GM23338 (cell line): Measurements from ENCODE around the gene OCA2. TPM values are rescaled to one million over a fixed set of nuclear protein-coding genes. Genes with fewer than 3 reads are reported as not detected.

ENCODE experiments used
- ATAC-seq: fragments of 200-7000 bp; cut with Tn5 transposase; 3 replicates; pipeline ENCODE4 v1.9.1; 2020
- DNase-seq: peaks from one replicate; pipeline ENCODE4 v3.0.0-alpha.2; 2015; ENCODE audit warnings: low spot score
- H2AFZ ChIP-seq: fragments of 200-600 bp; sonication (generic); 2 replicates; pipeline ENCODE4 v1.8.0; 2016; ENCODE audit warnings: antibody characterized with exemption, mild to moderate bottlenecking, moderate library complexity
- H3F3A ChIP-seq: fragments of 200-600 bp; sonication (generic); replicated peaks from 2 replicates; pipeline ENCODE4 v1.8.0; 2017; ENCODE audit warnings: antibody characterized with exemption, mixed run types, low read depth
- H3K27ac ChIP-seq: fragments of 200-600 bp; sonication (generic); 2 replicates; pipeline ENCODE4 v1.6.1; 2016; ENCODE audit warnings: low read depth
- H3K27me3 ChIP-seq: fragments of 200-600 bp; sonication (generic); 2 replicates; pipeline ENCODE4 v1.8.0; 2016; ENCODE audit warnings: mild to moderate bottlenecking, mixed run types, moderate library complexity; ENCODE audit not compliant: insufficient read depth
- H3K36me3 ChIP-seq: fragments of 200-600 bp; sonication (generic); 2 replicates; pipeline ENCODE4 v1.8.0; 2016; ENCODE audit warnings: mild to moderate bottlenecking; ENCODE audit not compliant: insufficient read depth
- H3K4me1 ChIP-seq: fragments of 200-600 bp; sonication (generic); 2 replicates; pipeline ENCODE4 v1.8.0; 2016; ENCODE audit warnings: mild to moderate bottlenecking, moderate library complexity; ENCODE audit not compliant: insufficient read depth
- H3K4me2 ChIP-seq: fragments of 200-600 bp; sonication (generic); 2 replicates; pipeline ENCODE4 v1.7.1; 2017; ENCODE audit warnings: mixed run types
- H3K4me3 ChIP-seq: fragments of 200-600 bp; sonication (generic); 2 replicates; pipeline ENCODE4 v1.6.1; 2016; ENCODE audit warnings: mixed run types
- H3K79me2 ChIP-seq: fragments of 200-600 bp; sonication (generic); replicated peaks from 2 replicates; pipeline ENCODE4 v1.8.0; 2017; ENCODE audit warnings: mild to moderate bottlenecking; ENCODE audit not compliant: insufficient read depth
- H3K9me2 ChIP-seq: fragments of 200-600 bp; sonication (generic); 2 replicates; pipeline ENCODE4 v1.8.0; 2017; ENCODE audit not compliant: insufficient read depth
- H4K20me1 ChIP-seq: fragments of 200-600 bp; sonication (generic); replicated peaks from 2 replicates; pipeline ENCODE4 v1.8.0; 2017; ENCODE audit warnings: mild to moderate bottlenecking; ENCODE audit not compliant: insufficient read depth
- H3K27ac Mint-ChIP-seq: 2 replicates; pipeline ENCODE4 v1.8.0; 2020; ENCODE audit warnings: inconsistent platforms, mild to moderate bottlenecking, moderate library complexity, mixed read lengths
- H3K27me3 Mint-ChIP-seq: 3 replicates; pipeline ENCODE4 v1.8.0; 2022; ENCODE audit warnings: low read depth, mild to moderate bottlenecking, moderate library complexity, mixed read lengths, inconsistent platforms; ENCODE audit not compliant: insufficient read depth, poor library complexity
- H3K36me3 Mint-ChIP-seq: 3 replicates; pipeline ENCODE4 v1.8.0; 2021; ENCODE audit warnings: low read depth, mild to moderate bottlenecking, inconsistent platforms, moderate library complexity, mixed read lengths
- H3K4me1 Mint-ChIP-seq: 3 replicates; pipeline ENCODE4 v1.8.0; 2020; ENCODE audit warnings: mild to moderate bottlenecking, inconsistent platforms, mixed read lengths
- H3K4me3 Mint-ChIP-seq: 3 replicates; pipeline ENCODE4 v1.8.0; 2021; ENCODE audit warnings: moderate library complexity, mild to moderate bottlenecking, inconsistent platforms, mixed read lengths
- H3K9me3 Mint-ChIP-seq: 3 replicates; pipeline ENCODE4 v1.8.0; 2020; ENCODE audit warnings: moderate library complexity, mild to moderate bottlenecking, inconsistent platforms, mixed read lengths
- EZH2 ChIP-seq: fragments of 200-600 bp; sonication (generic); IDR thresholded peaks from one replicate; pipeline ENCODE4 v1.8.0; 2017; ENCODE audit warnings: antibody characterized with exemption, mild to moderate bottlenecking, low read depth; ENCODE audit not compliant: unreplicated experiment
- NANOG ChIP-seq: IDR thresholded peaks from 2 replicates; pipeline ENCODE4 v1.6.1; 2016; ENCODE audit warnings: antibody characterized with exemption, borderline replicate concordance
- POLR2AphosphoS5 ChIP-seq: IDR thresholded peaks from 2 replicates; pipeline ENCODE4 v1.6.1; 2016; ENCODE audit warnings: antibody characterized with exemption, low read depth
- STAT1 ChIP-seq: IDR thresholded peaks from one replicate; pipeline ENCODE4 v1.6.1; 2016; ENCODE audit warnings: antibody characterized with exemption; ENCODE audit not compliant: unreplicated experiment
- ZNF114 ChIP-seq: fragments of 250-450 bp; sonication (Bioruptor Pico); IDR thresholded peaks from 2 replicates; pipeline ENCODE4 v1.5.0; 2020; ENCODE audit warnings: mild to moderate bottlenecking, moderate library complexity
- polyA plus RNA-seq: library from polyadenylated mRNA; unstranded; fragments of >200 nt; fragmentation: Nextera tagmentation; extraction: Ambion mirVana; gene quantifications from 2 replicates; pipeline ENCODE4 v1.2.1, GENCODE V29; 2016
- total RNA-seq: library from RNA; depleted of rRNA; stranded (reverse); fragments of >200 nt; shearing (Covaris generic); gene quantifications from 2 replicates; pipeline ENCODE4 v1.2.3, GENCODE V29; 2014
- TF ChIP-seq, protein P1 (sequence below): fragments of 250-450 bp; sonication (Bioruptor Pico); IDR thresholded peaks from 2 replicates; pipeline ENCODE4 v1.5.0; 2020; ENCODE audit warnings: mild to moderate bottlenecking, moderate library complexity

Gene OCA2
- total and polyA plus RNA-seq, 2 experiments from 2014 or later, result 0.40 to 0.69 TPM

DNA sequence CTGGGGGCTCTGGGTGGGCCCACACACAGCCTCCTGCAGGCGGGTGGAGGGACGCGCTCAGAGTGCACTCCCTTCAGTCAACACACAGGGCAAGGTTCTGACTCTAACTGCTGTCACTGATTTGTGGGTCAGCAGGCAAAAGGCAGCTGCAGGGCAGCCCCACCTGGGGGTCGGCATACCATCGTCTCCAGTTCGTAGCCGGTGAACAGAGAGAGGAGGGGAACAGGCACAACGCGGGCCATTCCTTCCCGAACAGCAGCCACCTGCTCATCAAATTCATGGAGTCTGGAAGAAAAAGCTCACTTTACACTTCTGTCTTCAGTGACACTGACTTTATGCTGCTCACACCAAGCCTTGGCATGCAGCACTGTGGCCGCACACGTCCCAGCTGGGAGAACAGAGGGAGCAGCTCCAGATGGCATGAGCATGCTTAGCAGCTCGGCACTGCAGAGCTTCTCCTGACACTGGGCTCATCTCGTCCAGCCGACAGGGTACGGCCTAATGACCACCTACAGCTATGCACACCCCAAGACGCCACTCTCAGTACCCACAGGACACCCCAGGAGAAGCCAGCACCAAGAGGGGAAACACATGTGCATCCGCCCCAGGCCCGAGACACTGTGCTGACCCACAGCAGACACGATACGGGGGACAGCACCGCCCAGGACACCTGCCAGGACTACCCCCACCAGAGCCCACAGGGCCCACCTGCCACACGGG is 14.4 kb upstream of the OCA2 start:
- Histone ChIP-seq H3K79me2 (no peaks in the 10 kb centered on the region), H4K20me1 (no peaks in the 10 kb centered on the region), H3K27me3 (peaks cover 4% of the 10 kb centered on the region; the same call in 1 of the 2 replicates), H3K4me2 (no peak overlapping the region), H3F3A (no peaks in the 10 kb centered on the region), H3K4me1 (no peaks in the 10 kb centered on the region), H3K36me3 (peaks cover 8% of the 10 kb centered on the region; the same call in 1 of the 2 replicates), H3K27ac (no peak overlapping the region), H3K4me3 (no peak overlapping the region), H2AFZ (no peak overlapping the region), H3K9me2 (no peaks in the 10 kb centered on the region)
- Mint-ChIP-seq H3K27me3 (peaks cover 17% of the 10 kb centered on the region), H3K4me1 (no peaks in the 10 kb centered on the region), H3K9me3 (no peaks in the 10 kb centered on the region), H3K4me3 (no peak overlapping the region), H3K36me3 (peaks cover 64% of the 10 kb centered on the region), H3K27ac (no peak overlapping the region)
- TF ChIP-seq POLR2AphosphoS5, result no peak
- no peak for TF ChIP-seq ZNF114 (CRISPR knock-in tag)
- no peak for TF ChIP-seq EZH2
- TF ChIP-seq STAT1, result no peak
- TF ChIP-seq, protein P1, sequence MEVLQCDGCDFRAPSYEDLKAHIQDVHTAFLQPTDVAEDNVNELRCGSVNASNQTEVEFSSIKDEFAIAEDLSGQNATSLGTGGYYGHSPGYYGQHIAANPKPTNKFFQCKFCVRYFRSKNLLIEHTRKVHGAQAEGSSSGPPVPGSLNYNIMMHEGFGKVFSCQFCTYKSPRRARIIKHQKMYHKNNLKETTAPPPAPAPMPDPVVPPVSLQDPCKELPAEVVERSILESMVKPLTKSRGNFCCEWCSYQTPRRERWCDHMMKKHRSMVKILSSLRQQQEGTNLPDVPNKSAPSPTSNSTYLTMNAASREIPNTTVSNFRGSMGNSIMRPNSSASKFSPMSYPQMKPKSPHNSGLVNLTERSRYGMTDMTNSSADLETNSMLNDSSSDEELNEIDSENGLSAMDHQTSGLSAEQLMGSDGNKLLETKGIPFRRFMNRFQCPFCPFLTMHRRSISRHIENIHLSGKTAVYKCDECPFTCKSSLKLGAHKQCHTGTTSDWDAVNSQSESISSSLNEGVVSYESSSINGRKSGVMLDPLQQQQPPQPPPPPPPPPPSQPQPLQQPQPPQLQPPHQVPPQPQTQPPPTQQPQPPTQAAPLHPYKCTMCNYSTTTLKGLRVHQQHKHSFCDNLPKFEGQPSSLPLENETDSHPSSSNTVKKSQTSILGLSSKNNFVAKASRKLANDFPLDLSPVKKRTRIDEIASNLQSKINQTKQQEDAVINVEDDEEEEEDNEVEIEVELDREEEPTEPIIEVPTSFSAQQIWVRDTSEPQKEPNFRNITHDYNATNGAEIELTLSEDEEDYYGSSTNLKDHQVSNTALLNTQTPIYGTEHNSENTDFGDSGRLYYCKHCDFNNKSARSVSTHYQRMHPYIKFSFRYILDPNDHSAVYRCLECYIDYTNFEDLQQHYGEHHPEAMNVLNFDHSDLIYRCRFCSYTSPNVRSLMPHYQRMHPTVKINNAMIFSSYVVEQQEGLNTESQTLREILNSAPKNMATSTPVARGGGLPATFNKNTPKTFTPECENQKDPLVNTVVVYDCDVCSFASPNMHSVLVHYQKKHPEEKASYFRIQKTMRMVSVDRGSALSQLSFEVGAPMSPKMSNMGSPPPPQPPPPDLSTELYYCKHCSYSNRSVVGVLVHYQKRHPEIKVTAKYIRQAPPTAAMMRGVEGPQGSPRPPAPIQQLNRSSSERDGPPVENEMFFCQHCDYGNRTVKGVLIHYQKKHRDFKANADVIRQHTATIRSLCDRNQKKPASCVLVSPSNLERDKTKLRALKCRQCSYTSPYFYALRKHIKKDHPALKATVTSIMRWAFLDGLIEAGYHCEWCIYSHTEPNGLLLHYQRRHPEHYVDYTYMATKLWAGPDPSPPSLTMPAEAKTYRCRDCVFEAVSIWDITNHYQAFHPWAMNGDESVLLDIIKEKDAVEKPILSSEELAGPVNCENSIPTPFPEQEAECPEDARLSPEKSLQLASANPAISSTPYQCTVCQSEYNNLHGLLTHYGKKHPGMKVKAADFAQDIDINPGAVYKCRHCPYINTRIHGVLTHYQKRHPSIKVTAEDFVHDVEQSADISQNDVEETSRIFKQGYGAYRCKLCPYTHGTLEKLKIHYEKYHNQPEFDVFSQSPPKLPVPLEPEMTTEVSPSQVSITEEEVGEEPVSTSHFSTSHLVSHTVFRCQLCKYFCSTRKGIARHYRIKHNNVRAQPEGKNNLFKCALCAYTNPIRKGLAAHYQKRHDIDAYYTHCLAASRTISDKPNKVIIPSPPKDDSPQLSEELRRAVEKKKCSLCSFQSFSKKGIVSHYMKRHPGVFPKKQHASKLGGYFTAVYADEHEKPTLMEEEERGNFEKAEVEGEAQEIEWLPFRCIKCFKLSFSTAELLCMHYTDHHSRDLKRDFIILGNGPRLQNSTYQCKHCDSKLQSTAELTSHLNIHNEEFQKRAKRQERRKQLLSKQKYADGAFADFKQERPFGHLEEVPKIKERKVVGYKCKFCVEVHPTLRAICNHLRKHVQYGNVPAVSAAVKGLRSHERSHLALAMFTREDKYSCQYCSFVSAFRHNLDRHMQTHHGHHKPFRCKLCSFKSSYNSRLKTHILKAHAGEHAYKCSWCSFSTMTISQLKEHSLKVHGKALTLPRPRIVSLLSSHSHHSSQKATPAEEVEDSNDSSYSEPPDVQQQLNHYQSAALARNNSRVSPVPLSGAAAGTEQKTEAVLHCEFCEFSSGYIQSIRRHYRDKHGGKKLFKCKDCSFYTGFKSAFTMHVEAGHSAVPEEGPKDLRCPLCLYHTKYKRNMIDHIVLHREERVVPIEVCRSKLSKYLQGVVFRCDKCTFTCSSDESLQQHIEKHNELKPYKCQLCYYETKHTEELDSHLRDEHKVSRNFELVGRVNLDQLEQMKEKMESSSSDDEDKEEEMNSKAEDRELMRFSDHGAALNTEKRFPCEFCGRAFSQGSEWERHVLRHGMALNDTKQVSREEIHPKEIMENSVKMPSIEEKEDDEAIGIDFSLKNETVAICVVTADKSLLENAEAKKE (CRISPR knock-in tag), result no peak
- no peak for TF ChIP-seq NANOG
- no peak for DNase-seq
- ATAC-seq, result no peak
